HepG2 (cell line): ENCODE results near the gene ZFAND2B. TPM values are rescaled to one million over a fixed set of nuclear protein-coding genes. Genes with fewer than 3 reads are reported as not detected.
A peak's percentile ranks its signal among the peaks of the same experiment; 100 is the strongest.

ENCODE experiments used
- BCL3 ChIP-seq: sonication (generic); formaldehyde crosslinking; IDR thresholded peaks from 2 replicates; pipeline ENCODE4 v1.5.1; 2020; ENCODE audit warnings: mild to moderate bottlenecking, missing genetic modification reagents, moderate library complexity
- GMEB1 ChIP-seq: sonication (generic); formaldehyde crosslinking; IDR thresholded peaks from 2 replicates; pipeline ENCODE4 v1.5.1; 2020; ENCODE audit warnings: missing genetic modification reagents, mild to moderate bottlenecking, borderline replicate concordance
- HNF4G ChIP-seq, 2 experiments: sonication (generic) in 1 of 2; formaldehyde crosslinking in 1 of 2; IDR thresholded peaks; 2 replicates each; pipeline versions ENCODE4 v1.4.0 to v1.6.1; 2011 to 2020; ENCODE audit warnings: borderline replicate concordance in 2 of 2, low read depth in 2 of 2, mild to moderate bottlenecking in 2 of 2, low read length in 1 of 2, missing genetic modification reagents in 1 of 2, moderate library complexity in 1 of 2
- MATR3 ChIP-seq: sonication (generic); formaldehyde crosslinking; IDR thresholded peaks from 2 replicates; pipeline ENCODE4 v1.4.0; 2020; ENCODE audit warnings: missing genetic modification reagents
- NFAT5 ChIP-seq: sonication (generic); formaldehyde crosslinking; IDR thresholded peaks from 2 replicates; pipeline ENCODE4 v1.4.0; 2020; ENCODE audit warnings: missing genetic modification reagents
- NFKBIZ ChIP-seq: IDR thresholded peaks from 2 replicates; pipeline ENCODE4 v1.6.1; 2018; ENCODE audit warnings: missing genetic modification reagents, missing compliant biosample characterization
- NR2C2 ChIP-seq: sonication (generic); formaldehyde crosslinking; IDR thresholded peaks from 2 replicates; pipeline ENCODE4 v1.4.0; 2020; ENCODE audit warnings: missing genetic modification reagents, mild to moderate bottlenecking, moderate library complexity, borderline replicate concordance
- POLR2AphosphoS2 ChIP-seq: IDR thresholded peaks from 2 replicates; pipeline ENCODE4 v1.6.1; 2011; ENCODE audit warnings: low read depth, low read length, improper control_type of control experiment
- RAD21 ChIP-seq: fragments of 450-650 bp; formaldehyde crosslinking; IDR thresholded peaks from 2 replicates; pipeline ENCODE4 v1.5.0; 2020; ENCODE audit warnings: mild to moderate bottlenecking
- RXRA ChIP-seq: sonication (generic); formaldehyde crosslinking; IDR thresholded peaks from 2 replicates; pipeline ENCODE4 v1.5.1; 2020; ENCODE audit warnings: missing genetic modification reagents
- SALL2 ChIP-seq: sonication (generic); formaldehyde crosslinking; IDR thresholded peaks from 2 replicates; pipeline ENCODE4 v1.8.1; 2023; ENCODE audit warnings: mild to moderate bottlenecking, missing genetic modification reagents, inconsistent platforms
- SRSF1 ChIP-seq: fragments of 200-400 bp; formaldehyde crosslinking; optimal IDR thresholded peaks from 2 replicates; pipeline ENCODE3; 2017; ENCODE audit warnings: mild to moderate bottlenecking, low read depth, low read length, moderate library complexity
- TARDBP ChIP-seq: sonication (generic); formaldehyde crosslinking; IDR thresholded peaks from 2 replicates; pipeline ENCODE4 v1.8.0; 2022; ENCODE audit warnings: mild to moderate bottlenecking, missing genetic modification reagents
- TCF12 ChIP-seq, 2 experiments: fragments of 450-650 bp in 1 of 2; sonication (generic) in 1 of 2; formaldehyde crosslinking in 1 of 2; IDR thresholded peaks; 2 replicates each; pipeline versions ENCODE4 v1.6.1 to v1.8.0; 2017 to 2022; ENCODE audit warnings: antibody characterized with exemption in 1 of 2, mild to moderate bottlenecking in 1 of 2, missing genetic modification reagents in 1 of 2, moderate library complexity in 1 of 2
- U2AF1 ChIP-seq: fragments of 200-400 bp; formaldehyde crosslinking; optimal IDR thresholded peaks from 2 replicates; pipeline ENCODE3; 2017; ENCODE audit warnings: mild to moderate bottlenecking, low read depth, low read length
- ZFY ChIP-seq: sonication (generic); formaldehyde crosslinking; IDR thresholded peaks from 2 replicates; pipeline ENCODE4 v1.4.0; 2020; ENCODE audit warnings: missing genetic modification reagents
- ZNF160 ChIP-seq: sonication (generic); formaldehyde crosslinking; IDR thresholded peaks from 2 replicates; pipeline ENCODE4 v1.8.0; 2022; ENCODE audit warnings: mild to moderate bottlenecking, inconsistent platforms, missing genetic modification reagents
- ZNF225 ChIP-seq: sonication (generic); formaldehyde crosslinking; IDR thresholded peaks from 2 replicates; pipeline ENCODE4 v1.4.0; 2020; ENCODE audit warnings: mild to moderate bottlenecking, missing genetic modification reagents
- ZNF468 ChIP-seq: sonication (generic); formaldehyde crosslinking; IDR thresholded peaks from 2 replicates; pipeline ENCODE4 v1.8.0; 2022; ENCODE audit warnings: mild to moderate bottlenecking, moderate library complexity, missing genetic modification reagents
- ZNF543 ChIP-seq: sonication (generic); formaldehyde crosslinking; IDR thresholded peaks from 2 replicates; pipeline ENCODE4 v1.4.0; 2020; ENCODE audit warnings: mild to moderate bottlenecking, missing genetic modification reagents
- ZNF841 ChIP-seq: sonication (generic); formaldehyde crosslinking; IDR thresholded peaks from 2 replicates; pipeline ENCODE4 v1.8.1; 2023; ENCODE audit warnings: missing genetic modification reagents, borderline replicate concordance
- polyA plus RNA-seq, 8 experiments: library from polyadenylated mRNA; depleted of rRNA in 3 of 8; stranded (reverse) in 7 of 8; unstranded in 1 of 8; fragments of >200 nt; fragmentation: Illumina TruSeq in 4 of 8; extraction: Trizol in 4 of 8; gene quantifications; 2 replicates each; pipeline versions ENCODE4 v1.2.1 to v1.2.3, GENCODE V29; 2011 to 2016; ENCODE audit warnings: low read depth in 4 of 8, missing spikeins in 1 of 8, mixed read lengths in 1 of 8; ENCODE audit not compliant: insufficient read depth in 1 of 8
- total RNA-seq, 5 experiments: library from RNA; depleted of rRNA; stranded (reverse); fragments of >200 nt; fragmentation: Illumina TruSeq; extraction: Trizol; gene quantifications; 2 replicates each; pipeline ENCODE4 v1.2.3, GENCODE V29; 2016; ENCODE audit warnings: low read depth in 1 of 5

The ZFAND2B gene
- total and polyA plus RNA-seq, 2 of the 13 experiments (the other 11 are each of a cell fraction or from before 2014, with no cell fraction given): 53.3 to 115 TPM

- TF ChIP-seq NR2C2 (CRISPR knock-in tag) (peak; percentile 82), ZFY (peak; percentile 78; the same call in 1 of the 2 replicates), NFKBIZ (CRISPR knock-in tag) (no peak), RXRA (CRISPR knock-in tag) (peak; percentile 80), GMEB1 (CRISPR knock-in tag) (peak; percentile 62; the same call in 1 of the 2 replicates), MATR3 (CRISPR knock-in tag) (no peak), RAD21 (CRISPR knock-in tag) (peak; percentile 83), POLR2AphosphoS2 (peak; percentile 56; the same call in 1 of the 2 replicates), ZNF543 (CRISPR knock-in tag) (peak; percentile 85), SRSF1 (peak; percentile 80), TCF12 (IDR thresholded peaks at IDR 0.05) (no peak), TCF12 (CRISPR knock-in tag; IDR thresholded peaks at IDR 0.05) (0 out of 2 replicates have a peak, but pooled peaks have one; percentile 75), SALL2 (CRISPR knock-in tag) (no peak; the same call in 1 of the 2 replicates), ZNF468 (no peak; the same call in 1 of the 2 replicates), NFAT5 (CRISPR knock-in tag) (peak; percentile 65; the same call in 1 of the 2 replicates), TARDBP (CRISPR knock-in tag) (no peak), BCL3 (peak; percentile 53; the same call in 1 of the 2 replicates), U2AF1 (no peak), ZNF160 (CRISPR knock-in tag) (no peak), ZNF225 (CRISPR knock-in tag) (no peak), HNF4G (IDR thresholded peaks at IDR 0.05; ENCODE audit: borderline replicate concordance, low read depth, low read length) (no peak), HNF4G (CRISPR knock-in tag; IDR thresholded peaks at IDR 0.05; ENCODE audit: borderline replicate concordance, low read depth) (no peak), ZNF841 (CRISPR knock-in tag) (no peak)
These were observed 28.8 kb upstream of the ZFAND2B start, which contains the start of gene RETREG2 (continued) for GRCh38 chr2:219177552-219178376.
